Ureter (tissue), 1 donor: ENCODE results near the gene EFCAB6. TPM values are rescaled to one million over a fixed set of nuclear protein-coding genes. Genes with fewer than 3 reads are reported as not detected.

ENCODE experiments used
- DNase-seq: peaks from one replicate; pipeline ENCODE4 v3.0.0-alpha.2; 2020; ENCODE audit warnings: low spot score
- total RNA-seq: library from RNA; stranded (reverse); gene quantifications from one replicate; pipeline ENCODE4 v1.2.4, GENCODE V29; 2023
- donor health status: DM: yes; HTN: yes; CAD: no.

The EFCAB6 gene
- total RNA-seq, 1 donor from 2014 or later: 8.8 TPM

GRCh38 chr22:43829904-43830851 lies 18.1 kb upstream of the EFCAB6 start:
- DNase-seq: no peak

GRCh38 chr22:43828998-43829782 lies 17.1 kb upstream of the EFCAB6 start:
- DNase-seq: peak; percentile 61

GRCh38 chr22:43828725-43828997 lies 16.6 kb upstream of the EFCAB6 start:
- DNase-seq: no peak

GRCh38 chr22:43827926-43828724 lies 16.0 kb upstream of the EFCAB6 start:
- DNase-seq: no peak

DNA sequence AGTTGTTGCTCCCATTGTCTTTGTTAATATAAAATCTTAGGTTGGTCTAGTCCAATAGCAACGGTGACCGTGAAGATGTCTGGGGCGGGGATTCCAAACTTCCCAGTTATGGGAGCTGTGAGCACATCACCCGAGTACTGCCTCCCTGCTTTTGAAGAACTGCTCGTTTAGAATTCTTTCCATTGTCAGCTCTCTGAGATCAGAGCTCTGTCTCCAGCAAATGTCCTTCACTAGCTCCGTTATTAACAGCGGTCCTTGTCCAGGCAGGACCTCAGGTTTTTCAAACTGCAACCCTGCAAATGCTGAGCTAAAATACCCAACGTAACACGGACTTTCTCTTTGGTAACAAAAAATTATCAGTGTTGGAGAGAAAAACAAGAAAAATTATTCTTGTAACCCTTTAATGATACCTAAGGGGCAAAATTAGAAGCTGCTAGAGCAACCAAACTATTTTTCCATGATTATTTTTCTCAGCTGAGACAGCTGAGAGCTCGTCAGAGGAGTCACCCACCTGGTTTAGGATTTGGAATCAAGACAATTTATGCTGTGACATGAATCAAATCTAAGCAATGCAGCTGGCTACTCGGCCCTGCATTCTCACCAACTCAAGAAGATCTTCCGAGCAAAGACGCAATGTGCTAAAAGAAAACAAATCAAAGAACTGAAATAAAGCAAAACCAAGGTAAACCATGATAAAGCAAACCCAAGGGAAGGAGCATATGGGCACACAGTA lies 15.1 kb upstream of the EFCAB6 start:
- no peak for DNase-seq

- DNase-seq: no peak
These were observed 14.3 kb upstream of the EFCAB6 start for GRCh38 chr22:43826142-43827002.

- DNase-seq: no peak
These were observed 13.5 kb upstream of the EFCAB6 start for GRCh38 chr22:43825651-43826050.

DNA sequence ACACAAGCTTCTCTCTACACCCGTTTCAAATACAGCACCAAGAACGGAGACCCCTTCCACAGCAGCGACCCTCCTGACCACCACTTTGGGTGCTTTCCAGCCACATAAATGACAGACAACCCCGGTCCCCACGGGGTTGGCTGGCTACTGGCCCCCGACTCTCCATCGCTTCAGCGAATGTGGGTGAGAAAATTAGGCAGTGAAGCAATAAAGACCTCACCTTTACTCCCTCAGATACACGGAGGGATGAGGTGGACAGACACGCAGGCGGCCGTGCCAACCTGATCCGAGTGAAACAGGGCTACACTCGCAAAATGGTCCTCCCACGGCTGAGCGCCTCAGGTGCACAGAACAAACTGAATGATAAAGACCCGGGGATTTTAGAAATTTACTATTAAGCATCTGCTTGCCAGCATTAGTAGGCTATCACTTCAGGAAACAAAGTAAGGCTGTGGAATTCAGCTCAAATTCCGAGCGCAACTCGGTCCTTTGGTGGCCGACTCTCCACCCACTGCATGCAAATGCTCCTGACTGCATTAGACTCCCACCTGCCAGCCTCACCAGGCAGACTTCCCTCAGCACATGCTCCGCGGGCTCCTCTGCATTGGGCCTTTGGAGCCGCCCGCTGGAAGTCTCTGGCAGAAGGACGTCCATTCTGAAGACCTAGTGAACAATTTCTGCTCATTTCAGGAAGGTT lies 12.8 kb upstream of the EFCAB6 start:
- no peak for DNase-seq

DNA sequence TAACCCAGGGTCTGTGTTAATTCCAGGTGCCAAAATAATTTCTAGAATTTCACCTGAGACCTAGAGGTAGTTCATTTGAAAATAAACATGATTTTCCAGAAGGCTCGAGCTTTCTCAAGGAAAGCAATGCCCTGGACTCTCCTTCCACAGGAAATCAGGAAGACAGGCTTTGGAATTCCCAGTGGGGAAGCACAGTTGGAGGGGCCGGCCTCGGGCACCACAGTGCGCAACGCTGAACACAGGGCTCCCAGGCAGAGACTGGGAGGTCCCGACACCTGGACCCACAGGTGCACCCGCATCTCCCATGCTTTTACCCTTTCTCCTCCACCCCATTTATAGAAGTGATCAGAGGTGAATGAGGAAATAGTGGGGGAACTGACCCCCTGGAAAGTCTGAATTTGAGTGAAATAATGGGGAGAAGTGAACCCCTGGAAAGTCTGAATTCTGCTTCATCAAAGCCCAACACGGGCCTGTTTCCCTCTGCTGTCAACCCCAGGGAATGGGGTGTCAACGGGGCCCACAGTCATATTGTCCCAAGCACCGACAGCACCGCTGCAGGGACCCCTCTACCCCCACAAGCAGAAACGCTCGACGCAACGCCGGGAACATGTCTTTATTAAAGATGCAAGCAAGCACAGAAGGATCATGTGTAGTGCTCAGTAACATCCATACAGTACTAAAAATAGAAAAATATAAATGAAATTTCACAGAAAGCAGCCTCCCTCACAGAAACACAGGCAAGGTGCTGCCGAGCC lies 12.0 kb upstream of the EFCAB6 start:
- DNase-seq: no peak

DNA sequence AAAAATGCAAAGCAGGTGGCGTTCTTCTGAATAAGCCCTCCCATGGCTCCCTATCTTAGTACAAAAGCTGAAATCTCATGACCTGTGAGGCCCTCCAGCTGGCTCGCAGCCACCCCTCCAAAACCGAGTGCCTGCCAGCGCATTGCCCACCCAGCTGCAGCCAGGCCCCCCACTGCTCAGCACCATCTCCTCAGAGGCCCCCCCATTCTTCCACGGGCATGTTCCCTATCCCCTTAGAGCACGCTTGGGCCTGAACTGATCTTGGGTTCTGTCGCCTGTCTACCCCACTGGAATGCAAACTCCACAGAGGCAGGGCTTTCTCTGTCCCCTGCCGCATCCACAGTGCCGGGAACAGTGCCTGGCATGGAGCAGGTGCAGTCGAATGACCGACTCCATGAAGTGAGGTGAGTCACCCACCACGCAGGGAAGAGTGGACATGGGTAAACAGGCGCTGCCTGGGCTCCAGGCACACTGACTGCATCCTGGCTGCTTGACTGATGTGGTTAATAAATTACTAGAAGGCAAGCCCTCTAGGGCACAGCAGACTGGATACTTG lies 11.3 kb upstream of the EFCAB6 start:
- DNase-seq: peak; percentile 49

- DNase-seq: peak; percentile 33
These were observed 9.7 kb upstream of the EFCAB6 start for GRCh38 chr22:43821606-43822425.

- no peak for DNase-seq
These were observed 8.7 kb upstream of the EFCAB6 start for GRCh38 chr22:43820651-43821305.

- DNase-seq: no peak
These were observed 8.0 kb upstream of the EFCAB6 start for GRCh38 chr22:43819931-43820640.

DNA sequence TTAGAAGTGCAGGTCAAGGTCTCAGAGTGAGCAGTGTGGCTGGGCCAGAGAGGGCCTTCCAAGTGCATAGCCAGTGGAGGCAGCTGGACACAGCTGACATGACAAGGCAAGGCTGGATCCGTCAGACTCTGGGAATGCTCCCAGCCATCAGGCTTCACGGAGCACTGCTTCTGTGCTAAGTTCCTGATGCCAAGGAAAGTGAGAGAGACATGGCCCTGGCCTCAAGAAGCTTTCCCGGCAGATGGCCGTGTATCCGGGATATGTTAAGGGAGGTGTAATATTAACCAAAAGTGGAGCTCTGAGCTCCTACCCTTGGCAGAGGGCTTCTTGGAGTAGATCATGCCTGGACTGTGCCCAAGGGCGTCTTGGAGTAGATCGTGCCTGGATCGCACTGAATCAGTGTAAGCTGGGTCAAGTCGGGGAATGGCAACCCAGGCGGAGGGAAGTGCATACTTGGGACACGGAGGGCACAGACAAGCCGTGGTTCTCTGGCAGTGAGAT lies 7.4 kb upstream of the EFCAB6 start:
- DNase-seq: no peak

DNA sequence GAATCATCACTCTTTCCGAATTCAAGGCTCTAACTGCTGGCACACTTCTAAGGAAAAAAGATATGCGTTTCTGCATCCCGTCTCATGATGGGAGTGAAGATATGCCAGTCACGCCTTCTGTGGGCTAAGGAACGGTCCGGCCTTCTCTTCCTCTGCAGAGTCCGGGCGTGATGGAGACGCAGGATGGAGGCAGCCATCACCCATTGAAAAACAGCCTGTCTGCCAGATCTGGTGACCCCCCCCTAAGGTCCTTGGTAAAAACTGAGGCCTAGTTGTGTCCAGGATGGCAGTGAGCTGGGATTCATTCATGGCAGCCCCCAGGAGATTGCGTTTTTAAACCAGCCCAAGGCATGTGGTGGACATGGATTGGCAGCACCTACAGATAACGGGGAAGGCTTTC lies 6.9 kb upstream of the EFCAB6 start:
- no peak for DNase-seq

DNA sequence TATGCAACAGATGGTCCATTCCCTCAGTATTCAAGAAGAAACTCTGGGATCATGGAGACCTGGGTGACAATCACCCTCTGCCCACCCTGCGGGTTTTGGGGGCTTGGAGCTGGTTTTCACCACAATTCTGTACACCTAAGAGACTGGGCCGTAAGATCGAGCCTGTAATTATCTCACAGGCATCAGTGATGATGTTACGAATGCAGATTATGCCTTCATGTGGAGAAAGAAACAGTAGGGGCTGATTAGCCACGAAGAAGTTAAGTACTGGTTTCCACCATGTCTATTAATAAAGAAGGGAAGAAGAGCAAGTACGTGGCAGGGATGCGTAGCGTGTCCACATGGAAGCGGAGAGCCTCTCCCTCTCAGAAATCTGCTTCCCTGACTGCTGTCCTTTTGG lies 5.3 kb upstream of the EFCAB6 start:
- DNase-seq: no peak

DNA sequence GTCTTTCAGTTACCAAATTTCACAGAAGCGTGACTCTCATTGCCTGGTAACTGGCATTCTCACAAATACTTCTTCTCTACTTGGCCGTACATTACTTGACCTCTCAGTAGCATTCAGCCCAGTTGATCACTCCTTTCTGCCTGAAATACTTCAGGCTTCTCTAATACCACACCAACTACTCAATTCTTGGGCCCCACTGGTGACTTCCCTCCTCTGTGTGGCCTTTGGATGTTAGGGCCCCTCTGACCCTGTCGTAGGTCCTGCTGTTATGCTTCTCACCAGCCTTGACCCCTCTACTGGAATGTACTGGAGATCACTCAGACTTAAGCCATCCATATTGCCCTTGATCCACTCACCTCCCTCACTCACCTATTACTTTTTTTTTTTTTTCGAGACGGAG lies 2.2 kb upstream of the EFCAB6 start:
- DNase-seq: no peak
